B cell (primary cell): ENCODE data around the gene RSPRY1.
"Not testable (repeated sequence)": the region's sequence is repeated elsewhere in the genome, so short reads cannot be mapped to it uniquely, and the experiment has no call there.

Experiments used
- CTCF ChIP-seq: fragments of 200-600 bp; IDR thresholded peaks from one replicate; pipeline ENCODE4 v1.8.0; 2022; ENCODE audit warnings: antibody characterized with exemption, mild to moderate bottlenecking
- EZH2 ChIP-seq: IDR thresholded peaks from 2 replicates; pipeline ENCODE4 v1.6.1; 2012; ENCODE audit warnings: borderline replicate concordance, low read depth, mild to moderate bottlenecking, moderate library complexity, low read length; ENCODE audit not compliant: insufficient read depth, poor library complexity, severe bottlenecking

GRCh38 chr16:57187902-57188710, 2.0 kb downstream of the RSPRY1 start:
- not testable (repeated sequence) for TF ChIP-seq CTCF, EZH2
